ENCODE data around the gene TRPC1.

The TRPC1 gene

DNA sequence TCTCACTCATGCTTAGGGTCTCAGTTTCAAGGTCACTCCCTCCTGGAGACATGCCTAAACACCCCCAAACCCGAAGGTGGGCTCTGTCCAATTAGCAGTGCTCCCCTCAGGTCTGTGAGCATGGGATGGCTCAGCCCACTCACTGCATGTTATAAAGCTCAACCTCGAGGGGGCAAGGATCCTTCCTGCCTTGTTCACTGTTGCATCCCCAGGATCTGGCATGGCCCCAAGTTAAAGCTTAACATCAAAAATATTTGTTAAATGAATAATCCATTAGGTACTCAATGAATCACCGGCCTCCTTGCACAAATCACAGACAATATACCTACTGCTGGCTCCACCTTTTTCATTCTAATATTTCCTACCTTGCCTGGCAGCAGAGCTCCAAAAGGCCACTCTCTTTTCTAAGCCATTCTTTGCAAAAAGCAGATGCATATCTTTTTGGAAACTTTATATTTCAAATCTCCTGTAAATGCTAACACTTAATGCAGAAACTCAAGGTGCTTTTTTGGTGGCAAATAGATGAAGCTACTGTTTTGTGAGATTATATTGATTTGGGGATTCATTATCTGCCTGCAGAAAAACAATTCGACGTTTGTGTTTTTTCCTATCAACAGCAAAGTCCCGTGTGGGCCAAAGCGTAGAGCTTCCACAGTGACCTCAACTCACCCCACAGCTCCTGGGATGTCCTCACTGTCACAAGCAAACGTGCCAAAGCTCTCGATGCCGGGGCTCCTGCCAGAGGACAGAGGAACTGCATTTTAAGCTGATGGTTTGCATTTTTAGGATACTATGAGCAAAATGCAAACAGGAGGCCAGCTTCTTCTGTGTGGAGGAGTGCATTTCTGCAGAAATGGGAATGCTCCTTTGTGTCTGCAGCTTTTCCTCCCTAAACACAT lies 129.7 kb downstream of the TRPC1 start:
- DNase-seq (ENCODE audit: low spot score) = no peak
- TF ChIP-seq CTCF (IDR thresholded peaks at IDR 0.05; ENCODE audit: borderline replicate concordance, control extremely low read depth, extremely low read depth, insufficient read depth, missing control alignments) = no peak

GRCh38 chr3:142857056-142857455 lies 133.2 kb downstream of the TRPC1 start:
- TF ChIP-seq CTCF (IDR thresholded peaks at IDR 0.05; ENCODE audit: borderline replicate concordance, control extremely low read depth, extremely low read depth, insufficient read depth, missing control alignments) = no peak
- in situ Hi-C loops (cut with MboI; ENCODE audit: low sequenced_read_pairs, unreplicated experiment) = no loop called here
- DNase-seq (ENCODE audit: low spot score) = no peak

More for the DNA sequence above, 129.7 kb downstream of the TRPC1 start:
- in situ Hi-C loops (cut with MboI; ENCODE audit: low sequenced_read_pairs, unreplicated experiment) = no loop called here

All from GM13976 (cell line).